ENCODE results near the gene F11R. TPM values are rescaled to one million over a fixed set of nuclear protein-coding genes. Genes with fewer than 3 reads are reported as not detected.
A peak's percentile ranks its signal among the peaks of the same experiment; 100 is the strongest.
"Not testable (repeated sequence)": the region's sequence is repeated elsewhere in the genome, so short reads cannot be mapped to it uniquely, and the experiment has no call there.

The F11R gene
- total RNA-seq, 1 donor from 2014 or later, result 9.8 TPM

DNA sequence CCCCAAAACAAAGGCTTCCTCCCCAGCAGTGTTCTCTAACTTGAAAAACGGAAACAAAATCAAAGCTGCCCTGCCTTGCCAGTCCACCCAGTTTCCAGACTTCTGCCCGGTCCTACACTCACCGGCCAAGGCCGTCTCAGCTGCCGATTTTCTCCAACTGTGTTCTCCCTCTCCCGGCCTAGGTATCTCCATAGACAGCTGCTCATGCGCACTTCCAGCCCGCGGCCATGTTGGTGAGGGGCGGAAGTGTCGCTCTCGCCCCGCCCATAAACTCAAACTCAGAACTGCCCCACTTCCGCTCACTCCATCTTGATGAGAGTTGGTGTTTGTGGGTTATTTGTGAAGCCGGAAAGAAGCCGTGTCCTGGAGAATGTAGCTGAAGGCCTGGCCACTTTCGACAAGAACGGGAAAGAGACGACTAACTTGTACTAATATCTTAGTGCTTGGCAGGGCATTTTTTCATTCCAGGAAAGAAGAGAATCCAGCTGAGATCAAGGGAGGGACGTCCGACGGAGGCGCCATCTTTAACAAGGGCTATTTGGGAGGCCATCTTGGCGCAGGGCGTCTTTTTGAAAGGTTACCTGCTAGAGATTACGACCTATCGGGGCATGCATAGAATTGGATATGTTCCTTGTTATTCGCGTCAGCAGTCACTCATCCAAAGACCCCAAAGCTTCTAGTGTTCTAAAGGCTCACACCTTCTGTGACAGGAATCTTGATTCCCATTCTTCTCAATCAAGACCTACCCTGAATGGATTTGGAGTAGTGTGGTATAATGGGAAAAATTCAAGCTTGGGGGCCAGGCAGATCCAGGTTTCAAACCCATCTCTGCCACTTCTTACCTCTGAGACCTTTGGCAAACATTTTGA, 25.0 kb upstream of the F11R start, which contains the start of gene USF1:
TSS of gene USF1 (minus strand) at position 242 of the 869 bp plus-strand sequence. CDS start 2,702 bp downstream, outside the sequence.
- intact Hi-C loops (cut with DNase I), result loop anchor here (1.0 to 5.0 kb wide), 3 partner anchors 49 to 86 kb away; partner anchors contain the start of gene DEDD
- peak; percentile 96 for DNase-seq (ENCODE audit: missing footprints)
- peak; percentile 98 for ATAC-seq

DNA sequence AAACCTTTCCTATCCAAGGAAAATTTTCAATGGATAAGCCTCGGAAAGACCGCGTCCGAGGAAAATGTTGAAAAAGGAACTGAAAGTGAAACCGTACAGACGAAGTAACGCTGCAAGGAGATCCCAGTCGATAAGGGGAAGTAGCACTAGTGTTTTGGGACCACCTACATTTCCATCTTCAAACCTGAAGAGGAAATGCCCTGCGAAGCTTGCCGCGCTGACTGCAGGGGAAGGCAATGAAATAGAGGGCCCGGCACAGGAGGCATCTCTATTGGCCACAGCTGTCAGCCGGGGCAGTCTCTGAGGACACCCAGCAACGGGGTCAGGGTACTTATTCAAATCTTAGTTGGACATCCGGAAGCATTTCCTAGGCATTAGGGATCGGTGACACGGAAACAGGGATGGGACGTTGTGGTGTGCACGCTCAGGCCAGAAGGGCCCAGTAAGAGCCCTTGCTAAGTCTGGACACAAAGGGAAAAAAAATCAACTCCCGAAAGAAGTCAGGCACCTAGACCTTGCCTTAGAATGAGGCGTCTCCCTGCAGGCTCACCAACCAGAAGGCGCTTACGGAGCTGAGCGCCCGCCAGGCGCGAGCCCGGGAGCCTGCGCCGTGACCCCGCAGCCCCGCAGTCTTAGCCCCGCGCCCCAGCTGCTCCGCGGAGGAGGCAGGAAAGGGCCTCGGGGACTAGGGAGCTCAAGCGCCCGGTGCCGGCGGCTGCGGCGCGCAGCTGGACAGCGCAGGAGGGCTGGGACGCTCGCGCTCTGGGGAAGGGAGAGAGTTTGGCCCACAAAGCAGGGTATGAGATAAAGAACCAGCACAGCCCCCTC, 24.2 kb upstream of the F11R start:
- peak; percentile 61 for ATAC-seq
- intact Hi-C loops (cut with DNase I), result loop anchor here (2.0 to 5.0 kb wide), 3 partner anchors 48 to 87 kb away; partner anchors contain the start of genes DEDD, NIT1 and PFDN2
- peak; percentile 86 for DNase-seq (ENCODE audit: missing footprints)

DNA sequence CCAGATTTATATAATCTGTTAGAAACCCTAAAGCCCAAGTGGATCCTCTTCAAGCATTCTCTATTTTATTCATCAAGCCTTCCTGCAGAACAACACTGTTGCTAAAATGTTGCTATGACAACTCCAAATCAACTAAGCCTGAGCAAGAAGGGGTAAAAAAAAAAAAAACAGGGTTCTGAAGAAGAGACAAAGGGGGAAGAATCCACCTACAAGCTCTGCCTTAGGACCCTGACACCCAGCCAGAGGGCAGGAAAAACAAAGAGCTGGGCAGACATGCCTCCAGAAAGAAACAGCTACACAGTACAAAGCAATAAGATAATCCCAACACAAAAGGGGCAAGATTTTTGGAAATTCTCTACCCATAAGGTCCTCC, 23.6 kb upstream of the F11R start:
- no peak for ATAC-seq
- intact Hi-C loops (cut with DNase I), result loop anchor here (2.0 to 5.0 kb wide), 2 partner anchors 48 to 73 kb away; partner anchors contain the start of genes NIT1 and PFDN2

GRCh38 chr1:161039546-161039945, 18.6 kb upstream of the F11R start:
- intact Hi-C loops (cut with DNase I), result no loop called here
- DNase-seq (ENCODE audit: missing footprints) (no peak), ATAC-seq (no peak)

More for the DNA sequence above, 23.6 kb upstream of the F11R start:
- DNase-seq (ENCODE audit: missing footprints), result no peak

GRCh38 chr1:161039154-161039545, 18.2 kb upstream of the F11R start:
- no peak for ATAC-seq
- no peak for DNase-seq (ENCODE audit: missing footprints)
- intact Hi-C loops (cut with DNase I), result no loop called here

DNA sequence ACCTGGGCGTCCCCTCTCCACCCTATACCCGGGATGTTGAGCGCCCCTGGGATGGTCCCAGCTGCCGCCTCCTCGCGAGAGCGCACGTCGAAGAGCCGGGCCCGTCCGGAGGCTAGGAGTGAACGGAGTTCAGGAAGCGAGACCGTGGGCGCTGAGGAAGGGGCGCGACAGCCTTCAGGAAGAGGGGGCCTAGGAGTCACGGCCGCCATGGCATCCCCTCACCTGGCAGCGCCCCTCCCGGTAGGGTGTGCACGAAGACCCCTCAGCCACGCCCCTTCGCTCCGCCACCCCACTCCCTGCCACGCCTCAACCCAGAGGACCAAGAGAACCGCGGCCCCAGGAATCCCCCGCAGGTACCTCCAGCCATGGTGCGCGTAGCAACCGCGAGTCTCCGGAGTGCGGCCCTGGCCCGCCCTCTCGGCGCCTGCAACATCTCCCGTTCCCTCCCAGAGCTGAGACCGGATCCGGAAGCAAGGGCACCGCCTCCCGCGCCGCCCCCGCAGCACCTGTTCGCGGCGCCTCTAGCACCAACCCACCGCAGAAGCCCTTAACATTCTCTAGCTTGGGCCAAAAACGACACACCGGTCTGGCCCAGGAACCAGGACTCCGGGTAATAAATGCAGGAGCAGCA, 17.7 kb upstream of the F11R start, which contains the start of gene TSTD1:
TSS of gene TSTD1 (minus strand) at position 442 of the 631 bp plus-strand sequence. CDS start at position 367, 75 bp downstream.
- intact Hi-C loops (cut with DNase I), result no loop called here
- ATAC-seq (peak; percentile 78), DNase-seq (ENCODE audit: missing footprints) (peak; percentile 85)

DNA sequence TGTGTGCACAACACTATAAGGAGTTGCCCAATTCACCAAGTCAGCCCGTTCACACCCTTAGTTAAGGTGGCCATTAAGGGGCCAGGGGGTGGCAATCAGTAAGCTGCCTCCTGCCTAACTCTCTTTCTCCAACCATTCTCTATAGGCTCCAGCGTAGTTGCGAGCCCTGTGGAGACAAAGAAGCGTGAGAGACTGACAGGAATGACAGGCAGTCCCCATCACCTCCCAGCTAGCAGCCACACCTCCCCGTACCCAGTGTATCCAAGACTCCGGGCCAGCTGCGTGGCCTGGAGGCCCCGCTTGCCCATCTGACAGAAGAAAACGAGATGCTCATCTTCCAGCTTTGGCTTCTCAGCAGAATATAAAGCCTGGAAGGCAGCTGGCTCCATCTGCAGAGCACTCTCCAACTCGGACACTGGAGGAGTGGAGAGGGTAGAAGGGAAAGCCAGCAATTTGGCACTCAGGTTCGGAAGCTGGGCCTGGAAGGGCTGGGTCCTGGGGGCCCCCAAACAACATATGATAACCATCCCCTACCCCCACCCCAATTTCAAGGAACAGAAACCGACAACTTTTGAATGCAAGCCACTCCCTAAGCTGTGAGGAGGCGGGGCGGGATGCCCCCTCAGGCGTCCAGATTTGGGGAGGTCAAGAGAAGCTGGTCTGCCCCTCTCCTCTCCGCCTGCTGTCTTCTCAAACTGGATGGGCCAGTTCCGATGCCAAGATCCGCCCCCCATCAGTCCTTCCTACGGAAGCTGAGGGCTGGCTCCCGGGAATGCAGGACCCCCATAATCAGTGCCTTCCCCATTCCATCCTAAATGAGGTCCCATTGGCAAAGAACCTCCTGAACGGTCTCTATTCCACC, 16.9 kb upstream of the F11R start:
- DNase-seq (ENCODE audit: missing footprints), result no peak
- intact Hi-C loops (cut with DNase I), result no loop called here
- peak; percentile 6 for ATAC-seq

DNA sequence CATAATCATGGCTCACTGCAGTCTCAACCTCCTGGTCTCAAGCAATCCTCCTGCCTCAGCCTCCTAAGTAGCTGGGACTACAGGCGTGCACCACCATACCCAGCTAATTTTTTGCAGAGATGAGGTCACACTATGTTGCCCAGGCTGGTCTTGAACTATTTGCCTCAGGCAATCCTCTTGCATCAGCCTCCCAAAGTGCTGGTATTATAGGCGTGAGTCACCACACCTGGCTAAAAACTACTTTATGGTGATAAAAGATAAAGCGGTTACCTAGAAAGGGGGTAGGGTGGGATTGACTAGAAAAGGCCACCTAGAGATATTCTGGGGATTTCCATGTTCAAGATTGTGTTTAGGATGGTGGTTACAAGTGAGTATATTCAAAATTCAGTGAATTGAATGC, 12.8 kb upstream of the F11R start:
- ATAC-seq (no peak), DNase-seq (ENCODE audit: missing footprints) (no peak)
- intact Hi-C loops (cut with DNase I), result no loop called here

DNA sequence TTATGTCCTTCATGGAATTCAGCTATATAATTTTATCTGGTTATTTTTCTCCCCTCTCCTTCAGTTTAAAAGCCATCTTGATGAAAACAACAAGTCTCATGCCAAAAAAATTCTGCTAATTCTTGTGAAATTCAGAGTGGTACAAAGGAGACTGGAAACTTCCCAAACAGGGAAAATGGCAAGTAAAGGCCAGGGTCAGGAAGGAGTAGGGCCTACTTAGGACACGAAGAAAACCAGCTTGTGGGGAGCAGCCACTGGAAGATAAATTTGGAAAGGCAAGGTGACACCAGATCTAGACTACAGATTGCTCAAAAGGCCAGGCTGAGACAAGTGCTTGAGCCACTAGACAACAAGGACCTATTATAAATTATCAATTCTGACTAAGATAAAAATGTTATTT, 11.5 kb upstream of the F11R start:
- intact Hi-C loops (cut with DNase I), result no loop called here
- DNase-seq (ENCODE audit: missing footprints) (no peak), ATAC-seq (no peak)

DNA sequence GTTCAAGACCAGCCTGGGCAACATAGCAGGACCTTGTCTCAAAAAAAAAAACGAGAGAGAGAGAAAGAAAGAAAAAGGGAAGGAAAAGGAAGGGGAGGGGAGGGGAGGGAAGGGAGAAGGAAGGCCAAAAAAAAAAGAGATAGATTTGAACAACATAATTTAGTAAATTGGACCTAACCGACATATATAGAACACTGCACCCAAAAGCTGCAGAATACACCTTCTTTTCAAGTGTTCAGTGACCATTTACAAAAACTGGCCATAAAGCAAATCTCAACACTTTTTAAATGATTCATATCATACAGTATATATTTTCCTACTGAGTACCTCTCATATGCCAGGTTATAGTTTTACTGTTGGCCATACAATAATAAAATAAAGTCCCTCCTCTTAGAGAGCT, 10.9 kb upstream of the F11R start:
- intact Hi-C loops (cut with DNase I), result no loop called here
- no peak for DNase-seq (ENCODE audit: missing footprints)
- ATAC-seq, result no peak

DNA sequence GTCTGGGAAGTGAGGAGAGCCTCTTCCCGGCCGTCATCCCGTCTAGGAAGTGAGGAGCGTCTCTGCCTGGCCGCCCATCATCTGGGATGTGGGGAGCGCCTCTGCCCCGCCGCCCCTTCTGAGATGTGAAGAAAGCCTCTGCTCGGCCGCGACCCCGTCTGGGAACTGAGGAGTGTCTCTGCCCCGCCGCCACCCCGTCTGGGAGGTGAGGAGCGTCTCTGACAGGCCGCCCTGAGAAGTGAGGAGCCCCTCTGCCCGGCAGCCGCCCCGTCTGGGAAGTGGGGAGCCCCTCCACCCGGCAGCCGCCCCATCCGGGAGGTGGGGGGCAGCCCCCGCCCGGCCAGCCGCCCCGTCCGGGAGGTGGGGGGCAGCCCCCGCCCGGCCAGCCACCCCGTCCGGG, 8.5 kb upstream of the F11R start:
- DNase-seq (ENCODE audit: missing footprints); intact Hi-C loops (cut with DNase I); ATAC-seq: not testable (repeated sequence)

DNA sequence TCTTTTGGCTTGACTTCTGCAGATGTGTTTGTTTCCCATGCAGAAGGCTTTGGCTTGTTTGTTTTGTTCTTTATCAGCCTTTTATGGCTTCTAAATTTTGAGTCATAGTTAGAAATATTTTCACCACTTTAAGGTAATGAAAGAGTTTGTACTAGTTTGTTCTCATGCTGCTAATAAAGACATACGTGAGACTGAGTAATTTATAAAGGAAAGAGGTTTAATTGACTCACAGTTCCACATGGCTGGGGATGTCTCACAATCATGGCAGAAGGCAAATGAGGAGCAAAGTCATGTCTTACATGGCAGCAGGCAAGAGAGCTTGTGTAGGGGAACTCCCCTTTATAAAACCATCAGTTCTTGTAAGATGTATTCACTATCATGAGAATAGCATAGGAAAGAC, 6.0 kb upstream of the F11R start:
- ATAC-seq; DNase-seq (ENCODE audit: missing footprints); intact Hi-C loops (cut with DNase I): not testable (repeated sequence)

DNA sequence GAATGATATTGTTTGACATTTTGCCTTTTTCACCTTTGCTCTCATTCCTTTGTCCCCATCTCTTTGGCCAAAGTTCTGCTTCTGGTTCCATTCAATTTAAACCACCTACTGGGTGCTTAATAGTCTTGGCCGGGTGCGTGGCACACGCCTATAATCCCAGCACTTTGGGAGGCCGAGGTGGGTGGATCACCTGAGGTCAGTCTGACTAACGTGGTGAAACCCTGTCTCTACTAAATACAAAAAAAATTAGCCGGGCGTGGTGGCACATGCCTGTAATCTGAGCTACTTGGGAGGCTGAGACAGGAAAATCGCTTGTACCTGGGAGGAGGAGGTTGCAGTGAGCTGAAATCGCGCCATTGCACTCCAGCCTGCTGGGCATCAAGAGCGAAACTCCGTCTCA, 1.5 kb upstream of the F11R start:
- DNase-seq (ENCODE audit: missing footprints); ATAC-seq; intact Hi-C loops (cut with DNase I): not testable (repeated sequence)

- no peak for ATAC-seq
- DNase-seq (ENCODE audit: missing footprints), result no peak
- intact Hi-C loops (cut with DNase I), result no loop called here
Observed at GRCh38 chr1:161021970-161022353, 1.0 kb upstream of the F11R start.

- ATAC-seq (peak; percentile 82), DNase-seq (ENCODE audit: missing footprints) (peak; percentile 90)
- intact Hi-C loops (cut with DNase I), result no loop called here
Observed at GRCh38 chr1:161021165-161021969, 415 bp upstream of the F11R start.

DNA sequence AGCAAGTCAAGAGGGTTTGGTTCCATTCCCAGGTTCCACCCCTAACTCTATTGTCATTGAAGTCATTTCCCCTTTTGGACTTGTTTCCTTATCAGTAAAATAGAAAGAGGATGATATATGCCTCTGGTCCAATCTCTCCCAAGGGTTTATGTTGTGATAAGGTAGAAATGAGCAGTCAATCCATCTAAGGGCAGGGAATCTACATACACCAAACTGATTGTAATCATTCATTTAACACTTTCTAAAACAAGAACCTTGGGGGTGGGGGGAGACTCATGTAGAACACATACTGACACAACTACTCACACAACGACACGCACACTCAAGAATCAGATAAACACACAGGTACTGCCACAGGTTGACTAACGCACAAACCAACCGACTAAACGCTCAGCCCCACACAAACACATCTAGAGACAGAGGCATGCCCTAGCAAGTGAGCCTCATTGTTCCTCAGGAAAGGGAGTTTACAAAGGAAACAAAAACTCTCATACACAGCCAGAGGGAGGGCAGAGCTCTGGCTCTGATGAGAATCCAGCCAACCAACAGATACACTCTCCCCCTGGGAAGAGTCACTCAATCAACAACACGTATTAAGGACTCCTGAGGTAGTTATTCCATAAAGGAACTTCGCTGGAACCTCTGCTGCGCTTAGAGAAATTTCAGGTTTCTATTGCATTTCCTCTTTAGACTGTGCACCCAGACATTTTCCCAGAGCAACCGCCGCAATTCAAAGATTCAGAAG, 1.0 kb downstream of the F11R start:
- peak; percentile 43 for ATAC-seq
- intact Hi-C loops (cut with DNase I), result no loop called here
- no peak for DNase-seq (ENCODE audit: missing footprints)
